ENCODE data around the gene OR10V1.
A peak's percentile ranks its signal among the peaks of the same experiment; 100 is the strongest.

The OR10V1 gene

DNA sequence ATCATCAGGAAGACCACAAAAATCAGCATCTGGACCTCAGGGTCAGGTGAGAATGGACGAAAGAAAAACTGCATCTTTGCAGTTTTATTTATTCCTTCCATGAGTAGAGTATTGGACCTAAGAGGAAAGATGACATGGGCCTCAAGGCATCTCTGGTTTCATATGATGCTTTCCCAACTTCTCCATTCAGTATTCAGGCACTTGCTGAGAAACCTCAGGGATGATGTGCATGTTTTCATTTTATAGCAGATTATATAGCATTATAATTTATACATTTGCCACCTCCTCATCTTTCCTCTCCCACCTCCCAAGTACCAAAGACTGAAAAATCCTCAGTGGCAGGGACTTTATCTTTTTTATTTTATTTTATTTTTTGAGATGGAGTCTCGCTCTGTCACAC lies at the start of gene OR10V1:
TSS of gene OR10V1 (minus strand) at position 101 of the 400 bp plus-strand sequence. CDS start at position 101, 0 bp downstream.
- no peak for DNase-seq (ENCODE audit: low read depth, low spot score)

DNA sequence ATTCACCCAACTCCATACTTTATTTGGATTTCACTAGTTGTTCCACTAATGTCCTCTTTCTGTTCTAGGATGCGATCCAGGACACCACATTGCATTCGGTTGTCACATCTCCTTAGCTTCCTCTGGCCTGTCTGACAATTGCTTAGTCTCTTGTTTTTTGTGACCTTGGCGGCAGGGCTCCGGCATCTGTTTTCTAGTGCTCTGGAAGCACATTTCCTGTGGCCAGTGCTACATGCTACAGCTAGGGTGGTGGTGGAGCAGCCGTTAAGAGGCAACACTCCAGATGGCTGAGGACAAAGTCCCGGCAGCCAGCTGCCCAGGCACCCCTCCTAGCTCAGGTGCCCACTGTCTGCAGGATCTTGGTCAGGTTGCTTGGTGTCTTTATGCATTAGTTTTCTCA lies 48.3 kb upstream of the OR10V1 start:
- DNase-seq (ENCODE audit: low read depth, low spot score): no peak

GRCh38 chr11:59760771-59761170 lies 47.1 kb upstream of the OR10V1 start:
- DNase-seq (ENCODE audit: low read depth, low spot score): no peak

- no peak for DNase-seq (ENCODE audit: low read depth, low spot score)
Measured at GRCh38 chr11:59759900-59760299, 46.3 kb upstream of the OR10V1 start.

DNA sequence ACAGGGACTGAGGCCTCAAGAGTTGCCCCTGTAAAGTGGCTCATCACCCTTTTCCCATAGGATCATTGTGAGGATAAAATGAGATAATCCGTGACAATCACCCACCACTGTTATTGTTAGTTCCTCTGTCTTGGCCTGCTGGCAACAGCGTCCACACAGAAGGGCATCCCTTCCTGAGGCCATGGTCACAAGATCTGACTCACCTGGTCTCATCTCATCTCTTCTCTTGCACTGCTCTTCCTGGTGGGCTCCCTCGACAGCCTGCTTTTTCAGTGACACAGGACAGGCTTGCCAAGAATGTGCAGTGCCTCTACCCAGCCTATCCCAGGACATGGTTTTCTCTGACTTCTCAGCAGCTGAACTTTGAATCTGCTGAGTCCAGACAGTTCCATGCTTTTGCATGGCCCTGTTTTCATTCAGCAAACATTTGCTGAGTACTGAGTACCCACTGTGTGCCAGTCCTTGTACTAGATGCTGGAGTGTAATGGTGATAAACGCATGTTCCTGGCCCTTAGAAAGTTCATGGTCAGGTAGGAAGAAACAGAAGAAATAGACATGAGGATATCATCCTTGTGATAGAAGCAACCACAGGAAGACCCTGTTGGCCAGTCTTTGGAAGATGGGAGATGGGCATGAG lies 44.9 kb upstream of the OR10V1 start:
- DNase-seq (ENCODE audit: low read depth, low spot score): no peak

- DNase-seq (ENCODE audit: low read depth, low spot score): no peak
Measured at GRCh38 chr11:59756845-59757244, 43.2 kb upstream of the OR10V1 start.

- DNase-seq (ENCODE audit: low read depth, low spot score): no peak
Measured at GRCh38 chr11:59756558-59756840, 42.9 kb upstream of the OR10V1 start.

DNA sequence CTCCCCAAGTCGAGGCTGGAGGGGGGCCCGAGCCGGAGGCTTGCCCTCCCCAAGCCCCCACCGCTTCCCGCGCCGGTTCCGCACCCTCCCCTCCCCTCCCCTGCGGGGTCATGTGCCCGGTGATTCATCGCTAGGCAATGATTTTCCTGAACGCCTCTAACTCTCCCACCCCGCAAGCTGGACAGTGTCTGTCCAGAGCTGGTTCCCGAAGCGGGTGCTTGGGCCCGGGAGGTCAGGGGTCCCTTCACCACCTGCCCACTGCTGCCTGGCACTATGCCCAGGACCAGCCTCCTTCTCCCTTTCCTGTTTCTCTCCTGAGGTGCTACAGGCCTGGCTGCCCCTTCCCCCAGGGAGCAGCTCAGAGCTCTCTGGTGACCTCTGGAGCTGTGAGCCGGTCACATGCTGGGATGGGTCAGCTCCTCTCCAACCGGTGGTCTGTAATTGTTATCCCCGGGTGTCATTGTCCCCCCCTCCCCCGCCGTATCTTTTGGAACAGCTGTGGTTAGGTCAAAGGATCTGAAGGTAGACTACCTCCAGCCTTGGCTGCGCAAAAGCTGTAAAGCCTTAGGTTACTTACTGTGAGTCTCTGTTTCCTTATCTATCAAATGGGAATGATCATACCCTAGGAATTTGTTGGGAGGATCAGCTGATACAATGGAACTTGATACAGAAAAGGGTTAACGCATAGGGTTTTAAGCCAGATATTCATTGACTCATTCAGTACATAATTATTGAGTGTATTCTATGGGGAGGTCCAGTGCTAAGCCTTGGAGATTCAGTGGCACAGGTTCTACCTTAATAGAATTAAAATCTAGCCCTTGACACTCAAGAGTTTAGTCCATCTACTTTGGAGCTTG lies 42.3 kb upstream of the OR10V1 start:
- no peak for DNase-seq (ENCODE audit: low read depth, low spot score)

DNA sequence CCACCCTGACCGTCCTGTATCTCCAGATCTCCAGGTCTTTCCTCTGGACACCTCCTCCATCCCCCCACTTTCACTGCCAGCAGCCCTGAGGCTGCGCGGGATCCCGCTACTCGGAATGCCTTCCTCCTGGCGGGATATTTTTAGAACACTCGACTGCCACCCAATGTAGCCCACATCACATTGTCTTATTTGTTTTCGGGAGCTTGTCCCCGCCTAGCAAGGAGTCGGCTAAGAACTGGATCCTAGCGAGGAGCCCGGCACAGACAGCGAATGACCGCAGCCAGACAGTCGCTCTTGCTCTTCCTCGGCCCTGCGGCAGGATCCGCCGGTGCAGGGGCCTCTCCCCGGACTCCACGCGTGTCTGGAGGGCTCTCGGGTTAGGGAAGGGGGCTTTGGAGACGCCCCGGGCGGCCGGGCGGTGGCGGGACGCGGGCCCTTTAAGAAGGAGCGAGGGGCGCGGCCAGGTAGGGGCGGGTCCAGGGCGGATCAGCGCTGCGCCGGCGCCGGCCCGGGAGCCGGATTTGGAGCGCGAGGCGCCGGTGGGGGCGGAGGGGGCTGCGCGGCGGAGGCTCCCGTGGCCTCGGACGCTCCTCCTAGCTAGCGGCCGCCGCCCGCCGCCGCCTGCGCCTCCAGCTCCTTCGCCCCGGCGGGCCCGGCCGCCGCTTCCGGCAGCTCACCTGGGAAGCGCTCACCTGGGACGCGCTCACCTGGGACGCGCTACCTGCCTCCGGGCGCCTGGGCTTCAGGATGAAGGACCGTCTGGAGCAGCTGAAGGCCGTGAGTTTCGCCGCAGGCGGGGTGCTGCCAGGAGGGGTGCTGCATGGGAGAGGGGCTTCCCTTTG lies 41.4 kb upstream of the OR10V1 start, which contains the start of gene STX3:
TSS of gene STX3 (plus strand) at position 518 of the 842 bp plus-strand sequence. CDS start at position 748, 230 bp downstream.
- DNase-seq (ENCODE audit: low read depth, low spot score): no peak

- DNase-seq (ENCODE audit: low read depth, low spot score): no peak
Measured at GRCh38 chr11:59754494-59754858, 40.8 kb upstream of the OR10V1 start.

GRCh38 chr11:59753650-59754493 lies 40.2 kb upstream of the OR10V1 start:
- peak; percentile 52 for DNase-seq (ENCODE audit: low read depth, low spot score)

DNA sequence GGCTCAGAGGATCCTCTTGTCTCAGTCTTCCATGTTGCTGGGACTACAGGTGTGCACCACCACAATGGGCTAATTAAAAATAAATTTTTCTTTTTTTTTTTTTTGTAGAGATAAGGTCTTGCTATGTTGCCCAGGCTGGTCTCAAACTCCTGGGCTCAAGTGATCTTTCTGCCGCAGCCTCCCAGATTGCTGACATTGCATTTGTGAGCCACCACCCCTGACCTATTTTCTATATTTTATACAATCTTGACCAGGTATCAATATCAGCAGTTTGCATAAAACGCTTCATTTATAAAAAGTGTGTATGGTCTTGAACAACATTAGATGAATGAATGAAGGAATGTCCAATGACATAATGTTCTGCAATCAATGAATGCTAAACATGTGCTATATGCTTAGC lies 32.5 kb upstream of the OR10V1 start:
- DNase-seq (ENCODE audit: low read depth, low spot score): no peak

DNA sequence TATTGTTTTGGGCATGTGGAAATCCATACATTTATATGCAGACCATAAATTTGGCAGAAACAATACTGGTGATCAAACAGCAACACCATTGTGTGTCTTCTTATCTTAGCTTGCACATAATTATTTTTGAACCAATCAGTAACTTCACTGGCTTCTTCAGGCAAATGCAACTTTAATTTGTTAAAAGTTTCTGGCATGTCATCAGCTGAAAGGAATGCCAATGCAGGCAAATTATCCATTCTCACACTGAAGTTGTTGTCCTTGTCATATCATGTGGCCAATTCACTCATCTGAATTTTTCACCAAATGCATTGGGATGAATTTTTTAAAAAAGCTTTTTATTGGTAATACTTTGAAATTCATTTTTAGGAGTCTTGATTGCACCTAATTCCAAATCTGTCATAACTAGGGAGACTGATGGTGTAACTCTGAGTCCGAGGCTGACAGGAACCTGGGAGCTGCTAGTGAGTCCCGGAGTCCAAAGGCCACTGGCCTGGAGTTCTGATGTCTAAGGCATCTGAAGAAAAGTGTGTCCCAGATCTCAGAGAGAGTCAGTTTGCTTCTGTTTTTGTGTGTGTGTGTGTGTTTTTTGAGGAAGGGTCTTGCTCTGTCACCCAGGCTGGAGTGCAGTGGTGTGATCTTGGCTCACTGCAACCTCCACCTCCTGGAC lies 17.4 kb upstream of the OR10V1 start:
- no peak for DNase-seq (ENCODE audit: low read depth, low spot score)

DNA sequence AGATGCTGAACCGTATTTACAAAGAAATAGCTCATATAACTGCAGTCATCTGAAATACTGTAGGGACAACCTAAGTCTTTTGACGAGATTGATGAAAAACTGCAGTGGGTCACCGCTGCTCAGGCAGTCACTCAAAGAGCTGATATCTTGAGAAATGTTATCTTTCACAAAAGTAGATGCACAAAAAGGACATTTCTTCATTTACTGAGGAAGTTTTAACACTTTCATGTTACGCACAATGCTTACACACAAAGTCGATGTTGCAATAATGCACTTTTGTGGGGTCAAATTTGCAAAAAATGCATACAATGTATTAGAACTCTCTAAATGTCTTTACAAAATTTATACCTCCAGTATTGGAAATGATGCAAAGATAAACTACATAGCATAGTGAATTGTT lies 16.2 kb upstream of the OR10V1 start:
- DNase-seq (ENCODE audit: low read depth, low spot score): no peak

GRCh38 chr11:59728913-59729312 lies 15.3 kb upstream of the OR10V1 start:
- DNase-seq (ENCODE audit: low read depth, low spot score): no peak

DNA sequence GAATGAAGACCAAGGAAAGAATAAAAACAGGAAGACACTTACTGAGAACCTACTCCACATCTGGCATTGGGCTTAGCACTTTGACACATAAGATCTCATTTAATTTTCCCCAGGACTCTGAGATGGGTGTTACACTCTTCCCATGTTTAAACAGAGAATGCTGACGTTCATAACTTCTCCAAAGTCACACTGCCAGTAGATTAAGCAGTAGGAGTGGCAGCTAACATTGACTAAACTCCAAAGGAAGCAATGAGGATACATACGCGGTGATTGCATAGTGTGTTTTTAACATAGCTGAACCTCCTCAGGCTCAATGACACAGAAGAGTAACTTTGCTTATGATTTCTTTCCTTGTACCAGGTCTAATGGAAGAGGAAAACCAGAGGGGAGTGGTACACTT lies 14.5 kb upstream of the OR10V1 start:
- no peak for DNase-seq (ENCODE audit: low read depth, low spot score)

DNA sequence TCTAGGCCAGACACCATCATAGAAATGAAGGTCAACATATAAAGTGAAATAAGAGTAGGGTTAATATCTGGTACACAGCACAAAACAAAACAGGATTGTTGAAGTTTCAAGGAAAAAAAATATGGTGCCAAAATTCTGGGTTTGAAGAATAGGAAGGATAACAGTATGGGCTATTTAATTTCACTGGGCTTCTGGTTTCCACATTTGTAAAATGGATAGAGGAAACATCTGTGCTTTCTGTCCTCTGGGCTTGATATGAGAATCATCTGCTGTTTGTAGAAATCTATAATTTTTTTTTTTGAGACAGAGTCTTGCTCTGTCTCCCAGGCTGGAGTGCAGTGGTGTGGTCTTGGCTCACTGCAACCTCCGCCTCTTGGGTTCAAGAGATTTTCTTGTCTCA lies 13.8 kb upstream of the OR10V1 start:
- no peak for DNase-seq (ENCODE audit: low read depth, low spot score)

DNA sequence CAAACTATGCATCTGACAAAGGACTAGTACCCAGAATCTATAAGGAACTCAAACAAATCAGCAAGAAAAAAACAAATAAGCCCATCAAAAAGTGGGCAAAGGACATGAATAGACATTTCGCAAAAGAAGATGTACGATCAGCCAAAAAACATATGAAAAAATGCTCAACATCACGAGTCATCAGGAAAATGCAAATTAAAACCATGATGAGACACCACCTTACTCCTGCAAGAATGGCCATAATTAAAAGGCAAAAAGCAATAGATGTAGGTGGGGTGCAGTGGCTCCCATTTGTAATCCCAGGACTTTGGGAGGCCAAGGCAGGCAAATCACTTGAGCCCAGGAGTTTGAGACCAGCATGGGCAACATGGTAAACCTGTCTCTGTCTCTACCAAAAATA lies 10.4 kb upstream of the OR10V1 start:
- DNase-seq (ENCODE audit: low read depth, low spot score): no peak

DNA sequence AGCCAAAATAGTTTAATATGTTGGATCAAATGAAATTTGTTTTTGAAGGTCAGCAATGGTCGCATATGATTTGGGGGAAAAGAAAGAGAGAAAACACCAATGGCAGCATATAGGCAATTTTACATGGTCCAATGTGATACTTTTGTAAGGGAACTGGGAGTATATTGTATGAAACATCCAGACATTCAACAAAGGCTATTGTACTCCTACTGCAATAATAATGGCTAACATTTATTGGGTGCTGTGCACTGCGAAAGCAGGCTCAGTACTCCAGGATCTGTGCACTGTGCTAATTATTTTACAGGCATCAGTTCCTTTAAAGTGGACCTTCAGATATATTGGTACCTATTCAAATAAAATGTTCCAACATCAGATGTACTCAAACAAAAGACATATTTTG lies 5.9 kb upstream of the OR10V1 start:
- no peak for DNase-seq (ENCODE audit: low read depth, low spot score)

- no peak for DNase-seq (ENCODE audit: low read depth, low spot score)
Measured at GRCh38 chr11:59716051-59716450, 2.4 kb upstream of the OR10V1 start.

Data from smooth muscle cell of the brain vasculature (primary cell).